SJSA1 (cell line): ENCODE data around the gene ZRANB3. TPM values are rescaled to one million over a fixed set of nuclear protein-coding genes. Genes with fewer than 3 reads are reported as not detected.
"Not testable (repeated sequence)": the region's sequence is repeated elsewhere in the genome, so short reads cannot be mapped to it uniquely, and the experiment has no call there.

Source experiments
- DNase-seq, 2 experiments: peaks; one replicate each; pipeline ENCODE4 v3.0.0-alpha.2; 2015 to 2020; ENCODE audit warnings: low spot score in 2 of 2, low read depth in 1 of 2
- H3K27ac ChIP-seq: fragments of 250-450 bp; sonication (Bioruptor Pico); 2 replicates; pipeline ENCODE4 v1.5.1; 2020; ENCODE audit warnings: mild to moderate bottlenecking, moderate library complexity
- H3K27me3 ChIP-seq: fragments of 250-450 bp; sonication (Bioruptor Pico); replicated peaks from 2 replicates; pipeline ENCODE4 v1.5.1; 2020; ENCODE audit warnings: mild to moderate bottlenecking, moderate library complexity
- H3K36me3 ChIP-seq: fragments of 250-450 bp; sonication (Bioruptor Pico); 2 replicates; pipeline ENCODE4 v1.5.1; 2020; ENCODE audit warnings: mild to moderate bottlenecking
- H3K4me1 ChIP-seq: fragments of 250-450 bp; sonication (Bioruptor Pico); replicated peaks from 2 replicates; pipeline ENCODE4 v1.6.1; 2021; ENCODE audit warnings: mild to moderate bottlenecking
- H3K4me3 ChIP-seq: fragments of 250-450 bp; sonication (Bioruptor Pico); 2 replicates; pipeline ENCODE4 v1.5.1; 2020; ENCODE audit warnings: mild to moderate bottlenecking
- H3K9me3 ChIP-seq: fragments of 250-450 bp; sonication (Bioruptor Pico); replicated peaks from 2 replicates; pipeline ENCODE4 v1.5.1; 2020; ENCODE audit warnings: mild to moderate bottlenecking
- total RNA-seq: library from RNA; depleted of rRNA; stranded (reverse); fragments of >200 nt; shearing (Covaris generic); gene quantifications from 2 replicates; pipeline ENCODE4 v1.2.3, GENCODE V29; 2014

ZRANB3 gene
- total RNA-seq, 1 experiment from 2014 or later: 9.3 TPM

DNA sequence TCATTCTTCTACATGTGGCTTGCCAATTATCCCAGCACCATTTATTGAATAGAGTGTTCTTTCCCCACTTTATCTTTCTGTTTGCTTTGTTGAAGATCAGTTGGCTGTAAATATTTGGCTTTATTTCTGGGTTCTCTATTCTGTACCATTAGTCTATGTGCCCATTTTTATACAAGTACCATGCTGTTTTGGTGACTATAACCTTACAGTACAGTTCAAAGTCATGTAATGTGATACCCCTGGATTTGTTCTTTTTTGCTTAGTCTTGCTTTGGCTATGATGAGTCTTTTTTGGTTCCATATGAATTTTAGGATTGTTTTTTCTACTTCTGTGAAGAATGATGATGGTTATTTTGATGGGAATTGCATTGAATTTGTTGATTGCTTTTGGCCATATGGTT lies 243.9 kb downstream of the ZRANB3 start:
- not testable (repeated sequence) for H3K4me3 ChIP-seq, DNase-seq, H3K27ac ChIP-seq, H3K36me3 ChIP-seq, H3K27me3 ChIP-seq, H3K4me1 ChIP-seq, H3K9me3 ChIP-seq

DNA sequence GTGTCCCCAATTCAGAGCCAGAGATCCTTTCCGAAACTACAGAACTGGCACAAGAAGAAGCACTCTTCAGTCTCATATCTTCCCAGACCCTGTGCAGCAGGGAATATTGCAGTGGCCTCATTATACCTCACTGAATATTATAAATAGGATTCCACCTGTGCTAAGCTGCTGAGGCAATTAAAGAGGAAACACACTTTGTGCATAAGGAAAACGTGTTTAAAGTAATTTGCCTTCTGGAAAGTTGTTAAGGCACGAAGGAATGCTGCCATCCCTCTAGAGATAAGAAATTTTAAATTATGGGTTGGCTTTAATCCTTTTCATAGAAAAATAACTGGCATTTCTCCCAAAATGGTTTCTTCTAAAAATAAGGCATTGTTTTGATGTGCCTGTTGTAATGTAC lies 245.6 kb downstream of the ZRANB3 start:
- no peaks in the 10 kb centered on the region for H3K36me3 ChIP-seq
- DNase-seq: no peak
- H3K27me3 ChIP-seq: no peaks in the 10 kb centered on the region
- no peaks in the 10 kb centered on the region for H3K4me1 ChIP-seq
- H3K27ac ChIP-seq: no peak overlapping the region
- peaks cover 2% of the 10 kb centered on the region; the same call in 1 of the 2 replicates for H3K9me3 ChIP-seq
- no peak overlapping the region for H3K4me3 ChIP-seq

DNA sequence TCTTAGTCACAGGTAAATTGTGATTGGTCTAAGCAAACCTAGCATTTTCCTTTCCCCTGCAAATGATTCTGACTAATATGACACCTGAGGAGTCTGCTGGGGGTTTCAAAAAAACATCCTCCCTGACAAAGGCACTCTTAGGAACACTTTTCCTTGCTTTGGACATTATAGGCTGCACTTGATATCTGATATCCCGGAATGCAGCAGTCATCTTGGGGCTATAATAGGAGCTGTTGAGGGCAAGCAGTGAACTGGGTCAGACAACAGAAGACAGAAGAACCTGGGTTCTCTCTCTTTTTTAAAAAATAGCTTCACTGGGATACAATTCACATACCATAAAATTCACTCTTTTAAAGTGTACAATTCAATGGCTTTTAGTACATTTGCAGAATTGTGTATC lies 249.6 kb downstream of the ZRANB3 start:
- Histone ChIP-seq H3K4me3 (no peak overlapping the region), H3K36me3 (no peaks in the 10 kb centered on the region)
- no peak for DNase-seq

DNA sequence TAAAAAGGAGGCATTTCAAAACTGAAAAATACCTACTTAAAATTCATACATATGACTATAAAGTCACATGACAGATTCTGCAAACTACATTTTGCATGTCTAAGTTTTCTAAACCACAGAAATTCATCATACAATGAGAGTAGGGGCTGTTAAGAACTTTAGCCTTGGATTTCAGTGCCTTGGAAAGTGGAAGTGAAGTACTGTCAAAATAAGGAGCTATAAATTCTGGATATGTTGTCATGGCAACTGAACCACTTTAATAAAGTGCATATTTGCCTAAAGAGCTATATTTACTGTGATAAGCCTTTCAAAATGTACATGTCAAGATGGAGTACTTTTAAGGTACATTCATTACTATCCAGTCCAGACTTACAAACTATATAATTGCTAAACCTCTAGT lies 251.8 kb downstream of the ZRANB3 start:
- no peak for DNase-seq
- no peaks in the 10 kb centered on the region for H3K27me3 ChIP-seq
- no peaks in the 10 kb centered on the region for H3K4me1 ChIP-seq
- H3K27ac ChIP-seq: no peak overlapping the region
- no peak overlapping the region for H3K4me3 ChIP-seq
- no peaks in the 10 kb centered on the region for H3K36me3 ChIP-seq
- no peaks in the 10 kb centered on the region for H3K9me3 ChIP-seq

More for the DNA sequence above, 249.6 kb downstream of the ZRANB3 start:
- Histone ChIP-seq H3K4me1 (no peaks in the 10 kb centered on the region), H3K27ac (no peak overlapping the region), H3K9me3 (no peaks in the 10 kb centered on the region), H3K27me3 (no peaks in the 10 kb centered on the region)

DNA sequence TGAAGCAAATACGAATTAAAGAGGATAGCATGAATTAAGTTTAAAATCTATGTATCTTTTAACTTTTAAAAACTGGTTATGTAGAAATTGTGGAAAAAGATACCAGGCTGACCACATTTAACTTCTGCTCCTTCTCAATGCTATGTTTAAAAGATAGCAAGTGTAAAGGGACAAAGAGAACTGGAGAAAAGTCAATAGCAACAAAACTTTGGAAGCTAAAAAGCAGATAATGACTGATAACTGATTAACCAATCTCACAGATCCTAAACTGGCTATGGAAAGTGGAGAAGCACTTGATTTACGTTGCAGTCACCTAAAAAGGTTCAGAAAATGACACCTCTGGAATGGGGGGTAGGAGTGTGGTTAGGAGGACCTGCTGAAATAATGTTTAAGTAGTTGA lies 254.5 kb downstream of the ZRANB3 start:
- Histone ChIP-seq H3K36me3 (no peaks in the 10 kb centered on the region), H3K4me3 (no peak overlapping the region), H3K4me1 (no peaks in the 10 kb centered on the region), H3K9me3 (no peaks in the 10 kb centered on the region), H3K27me3 (no peaks in the 10 kb centered on the region), H3K27ac (no peak overlapping the region)
- DNase-seq: no peak

DNA sequence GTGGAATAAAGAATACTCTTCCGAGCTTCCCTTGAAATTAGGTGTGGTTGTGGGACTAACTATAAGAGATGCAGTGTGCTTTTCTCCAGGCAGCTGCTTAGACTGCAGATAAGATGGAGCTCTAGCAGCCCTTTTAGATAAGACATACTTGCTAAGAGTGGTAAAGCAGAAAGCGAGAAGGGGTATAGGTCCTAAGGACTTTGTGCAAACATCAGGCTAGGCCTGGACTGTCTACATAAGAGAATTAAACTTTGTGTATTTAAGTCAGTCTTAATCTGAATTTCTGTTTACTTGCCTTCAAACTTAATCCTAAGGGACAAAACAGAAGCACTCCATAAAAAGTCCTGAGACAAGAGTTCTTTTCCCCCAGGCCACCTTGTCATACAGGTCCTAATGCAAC lies 260.0 kb downstream of the ZRANB3 start:
- Histone ChIP-seq H3K36me3 (no peaks in the 10 kb centered on the region), H3K4me3 (no peak overlapping the region), H3K4me1 (no peaks in the 10 kb centered on the region), H3K27me3 (no peaks in the 10 kb centered on the region), H3K9me3 (no peaks in the 10 kb centered on the region), H3K27ac (no peak overlapping the region)
- no peak for DNase-seq

DNA sequence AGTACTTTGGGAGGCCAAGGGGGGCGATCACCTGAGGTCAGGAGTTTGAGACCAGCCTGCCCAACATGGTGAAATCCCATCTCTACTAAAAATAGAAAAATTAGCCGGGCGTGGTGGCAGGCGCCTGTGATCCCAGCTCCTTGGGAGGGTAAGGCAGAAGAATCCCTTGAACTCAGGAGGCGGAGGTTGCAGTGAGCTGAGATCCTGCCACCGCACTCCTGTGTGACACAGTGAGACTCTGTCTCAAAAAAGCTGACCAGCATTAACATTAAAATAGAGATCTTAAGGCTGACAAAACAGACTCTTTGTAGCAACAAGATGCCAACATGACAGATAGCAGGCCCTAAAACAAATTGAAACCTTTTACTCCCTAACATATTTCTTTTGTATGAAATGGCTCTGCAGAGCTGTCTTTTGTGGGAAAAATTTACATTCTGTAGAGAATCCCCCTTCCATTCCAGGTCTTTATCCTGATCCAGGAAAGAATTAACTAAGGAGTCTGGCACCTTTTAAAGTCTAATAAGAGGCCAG lies 265.0 kb downstream of the ZRANB3 start:
- DNase-seq: no peak
- no peaks in the 10 kb centered on the region for H3K9me3 ChIP-seq
- H3K4me3 ChIP-seq: no peak overlapping the region
- H3K4me1 ChIP-seq: no peaks in the 10 kb centered on the region
- H3K27ac ChIP-seq: no peak overlapping the region
- no peaks in the 10 kb centered on the region for H3K27me3 ChIP-seq
- no peaks in the 10 kb centered on the region for H3K36me3 ChIP-seq

DNA sequence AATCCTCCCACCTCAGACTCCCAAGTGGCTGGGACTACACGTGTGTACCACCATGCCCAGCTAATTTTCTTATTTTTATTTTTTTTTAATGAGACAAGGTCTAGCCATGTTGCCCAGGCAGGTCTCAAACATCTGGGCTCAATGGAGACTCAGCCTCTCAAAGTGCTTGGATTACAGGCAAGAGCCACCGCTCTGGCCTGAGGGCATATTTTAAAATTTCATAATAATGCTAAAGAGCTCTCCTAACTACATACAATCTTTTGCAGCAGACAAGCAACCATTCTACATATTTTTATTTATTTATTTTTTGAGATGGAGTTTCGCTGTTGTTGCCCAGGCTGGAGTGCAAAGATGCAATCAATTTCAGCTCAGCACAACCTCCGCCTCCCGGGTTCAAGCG lies 271.9 kb downstream of the ZRANB3 start:
- Histone ChIP-seq H3K4me3 (no peak overlapping the region), H3K4me1 (no peaks in the 10 kb centered on the region), H3K9me3 (no peaks in the 10 kb centered on the region), H3K36me3 (no peaks in the 10 kb centered on the region), H3K27ac (no peak overlapping the region), H3K27me3 (no peaks in the 10 kb centered on the region)
- no peak for DNase-seq

DNA sequence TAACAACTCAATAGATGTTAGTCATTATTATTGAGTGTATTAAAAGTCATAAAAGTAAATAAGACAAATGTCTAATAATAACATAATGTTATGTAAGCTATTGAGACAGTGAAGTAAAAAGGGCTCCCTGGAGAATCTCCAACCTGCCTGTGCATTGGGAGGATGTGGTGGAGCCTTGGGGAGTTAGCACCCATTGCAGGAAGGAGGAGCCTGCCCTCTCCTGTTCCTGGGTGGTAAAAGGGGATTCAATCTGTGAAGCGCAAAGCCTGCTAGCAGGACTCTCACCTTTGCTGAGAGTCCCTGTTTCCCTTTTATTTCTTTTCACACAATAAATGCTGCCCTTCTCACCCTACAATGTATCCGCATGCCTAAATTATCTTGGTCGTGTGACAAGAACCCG lies 272.8 kb downstream of the ZRANB3 start:
- H3K36me3 ChIP-seq: no peaks in the 10 kb centered on the region
- DNase-seq: no peak

DNA sequence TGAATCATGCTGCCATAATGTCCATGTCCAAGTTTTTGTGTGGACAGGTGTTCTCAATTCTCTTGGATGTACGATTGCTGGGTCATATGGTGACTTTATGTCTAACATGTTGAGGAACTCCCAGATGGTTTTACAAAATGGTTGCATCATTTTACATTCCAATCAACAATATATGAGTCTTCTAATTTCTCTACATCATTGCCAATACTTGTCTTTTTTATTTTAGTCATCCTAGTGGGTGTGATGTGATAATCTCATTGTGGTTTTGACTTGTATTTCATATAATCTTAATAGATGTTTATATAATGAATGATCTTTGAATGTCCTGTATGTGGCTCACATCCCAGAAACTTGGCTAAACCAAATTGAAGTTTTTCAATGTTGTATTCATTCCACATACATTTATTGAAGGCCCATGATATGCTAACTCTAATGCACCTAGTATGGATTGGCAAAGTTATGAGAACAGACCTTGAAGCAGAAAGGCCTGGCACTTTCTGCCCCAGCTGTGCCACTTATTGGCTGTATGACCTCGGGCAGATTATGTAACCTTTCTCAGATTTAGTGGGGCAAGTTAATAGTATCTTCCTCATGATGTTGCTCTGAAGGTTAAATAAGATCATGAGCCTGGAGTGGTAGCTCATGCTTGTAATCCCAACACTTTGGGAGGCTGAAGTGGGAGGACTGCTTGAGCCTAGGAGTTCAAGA lies 273.5 kb downstream of the ZRANB3 start:
- H3K27me3 ChIP-seq: no peaks in the 10 kb centered on the region
- H3K27ac ChIP-seq: no peak overlapping the region
- H3K4me3 ChIP-seq: no peak overlapping the region
- H3K9me3 ChIP-seq: no peaks in the 10 kb centered on the region
- no peaks in the 10 kb centered on the region for H3K36me3 ChIP-seq
- no peaks in the 10 kb centered on the region for H3K4me1 ChIP-seq
- DNase-seq: no peak

More for the DNA sequence above, 272.8 kb downstream of the ZRANB3 start:
- no peaks in the 10 kb centered on the region for H3K27me3 ChIP-seq
- H3K9me3 ChIP-seq: no peaks in the 10 kb centered on the region
- H3K4me3 ChIP-seq: no peak overlapping the region
- H3K27ac ChIP-seq: no peak overlapping the region
- no peaks in the 10 kb centered on the region for H3K4me1 ChIP-seq

DNA sequence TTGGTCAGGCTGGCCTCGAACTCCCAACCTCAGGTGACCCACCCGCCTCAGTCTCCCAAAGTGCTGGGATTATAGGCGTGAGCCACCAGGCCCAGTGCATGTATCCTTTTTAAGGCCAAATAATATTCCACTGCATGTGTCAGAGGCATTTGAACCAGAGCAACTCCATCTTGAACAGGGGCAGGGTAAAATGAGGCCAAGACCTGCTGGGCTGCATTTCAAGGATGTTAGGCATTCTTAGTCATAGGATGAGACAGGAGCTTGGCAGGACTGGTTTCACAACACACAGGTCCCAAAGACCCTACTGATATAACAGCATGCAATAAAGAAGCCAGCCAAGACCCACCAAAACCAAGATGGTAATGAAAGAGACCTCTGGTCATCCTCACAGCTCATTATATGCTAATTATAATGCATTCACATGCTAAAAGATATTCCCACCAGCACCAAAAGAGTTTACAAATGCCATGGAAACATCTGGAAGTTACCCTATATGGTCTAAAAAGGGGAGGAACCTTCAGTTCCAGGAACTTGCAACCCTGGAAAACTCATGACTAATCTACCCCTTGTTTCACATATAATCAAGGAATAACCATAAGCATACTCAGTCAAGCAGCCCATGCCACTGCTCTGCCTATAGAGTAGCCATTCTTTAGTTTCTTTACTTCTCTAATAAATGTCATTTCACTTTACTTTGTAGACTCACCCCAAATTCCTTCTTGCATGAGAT lies 274.3 kb downstream of the ZRANB3 start:
- Histone ChIP-seq H3K27ac (no peak overlapping the region), H3K4me1 (no peaks in the 10 kb centered on the region), H3K36me3 (no peaks in the 10 kb centered on the region), H3K9me3 (no peaks in the 10 kb centered on the region), H3K4me3 (no peak overlapping the region), H3K27me3 (no peaks in the 10 kb centered on the region)
- no peak for DNase-seq

DNA sequence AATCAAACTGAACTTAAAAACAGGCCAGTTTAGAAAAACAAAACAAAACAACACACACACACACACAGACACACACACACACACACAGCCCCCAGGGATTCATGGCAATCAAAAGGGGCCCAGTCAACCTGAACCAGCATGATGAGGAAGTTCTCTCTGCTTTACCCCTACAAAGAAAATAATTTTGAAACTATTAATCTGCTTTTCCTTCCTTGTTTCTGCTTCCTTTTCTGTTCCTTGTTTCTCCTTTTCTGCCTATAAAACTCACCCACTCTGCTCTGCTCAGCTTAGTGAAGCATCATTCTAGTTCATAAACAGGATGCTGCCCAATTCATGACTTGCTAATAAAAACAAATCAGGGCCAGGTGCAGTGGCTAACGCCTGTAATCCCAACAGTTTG lies 275.8 kb downstream of the ZRANB3 start:
- H3K27ac ChIP-seq: no peak overlapping the region
- H3K36me3 ChIP-seq: no peaks in the 10 kb centered on the region
- no peaks in the 10 kb centered on the region for H3K4me1 ChIP-seq
- H3K27me3 ChIP-seq: no peaks in the 10 kb centered on the region
- H3K9me3 ChIP-seq: no peaks in the 10 kb centered on the region
- H3K4me3 ChIP-seq: no peak overlapping the region
- DNase-seq: no peak

DNA sequence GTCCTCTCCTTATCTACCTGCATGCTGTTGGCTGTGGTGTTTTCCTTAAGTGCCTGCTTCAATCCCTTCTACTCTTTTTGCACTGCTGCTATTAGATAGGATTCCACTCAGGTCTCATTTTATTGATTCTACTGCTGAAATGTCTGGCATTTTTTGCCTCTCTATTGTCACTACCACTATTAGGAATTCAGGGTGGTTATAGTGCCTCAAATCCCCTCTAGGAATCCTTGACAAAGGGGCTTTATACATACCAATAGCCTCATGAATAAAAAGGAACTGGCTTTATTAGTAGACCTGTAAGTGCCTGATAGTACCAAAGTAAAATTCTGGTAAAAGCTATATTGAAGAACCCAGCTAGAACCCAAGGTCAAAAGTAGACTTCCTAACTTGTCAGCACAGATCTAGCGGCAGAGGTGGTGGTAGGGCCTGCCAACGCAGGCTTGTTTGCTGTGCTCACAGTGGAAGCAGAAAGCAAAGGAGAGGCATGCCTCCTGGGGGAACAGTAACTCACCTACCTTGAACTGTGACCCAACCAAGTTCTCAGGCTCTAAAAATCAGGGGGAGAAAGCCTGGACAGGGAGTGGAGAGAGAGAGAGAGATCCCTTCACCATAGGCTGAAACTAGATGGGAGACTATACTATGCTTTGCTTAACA lies 278.1 kb downstream of the ZRANB3 start:
- H3K4me1 ChIP-seq: no peaks in the 10 kb centered on the region
- no peaks in the 10 kb centered on the region for H3K27me3 ChIP-seq
- DNase-seq: no peak
- no peak overlapping the region for H3K4me3 ChIP-seq
- H3K9me3 ChIP-seq: no peaks in the 10 kb centered on the region
- H3K36me3 ChIP-seq: no peaks in the 10 kb centered on the region
- no peak overlapping the region for H3K27ac ChIP-seq

DNA sequence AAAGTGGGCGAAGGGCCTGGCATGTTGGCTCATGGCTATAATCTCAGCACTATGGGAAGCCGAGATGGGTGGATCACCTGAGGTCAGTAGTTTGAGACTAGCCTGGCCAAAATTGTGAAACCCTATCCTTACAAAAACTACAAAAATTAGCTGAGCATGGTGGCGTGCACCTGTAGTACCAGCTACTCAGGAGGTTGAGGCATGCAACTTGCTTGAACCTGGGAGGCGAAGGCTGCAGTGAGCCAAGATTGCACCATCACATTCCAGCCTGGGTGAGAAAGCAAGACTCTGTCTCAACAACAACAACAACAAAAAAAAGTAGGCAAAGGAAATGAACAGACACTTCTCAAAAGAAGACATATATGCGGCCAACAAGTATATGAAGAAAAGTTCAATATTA lies 282.4 kb downstream of the ZRANB3 start:
- Histone ChIP-seq H3K36me3 (no peaks in the 10 kb centered on the region), H3K27me3 (no peaks in the 10 kb centered on the region), H3K4me3 (no peak overlapping the region), H3K27ac (no peak overlapping the region), H3K4me1 (no peaks in the 10 kb centered on the region), H3K9me3 (no peaks in the 10 kb centered on the region)
- no peak for DNase-seq
